Measurements from ENCODE around the gene ZFHX3. TPM values are rescaled to one million over a fixed set of nuclear protein-coding genes. Genes with fewer than 3 reads are reported as not detected.

Gene ZFHX3
- total and polyA plus RNA-seq, 10 of the 15 experiments (the other 5 are each of a cell fraction or from before 2014, with no cell fraction given): 0.68 to 8.6 (median 2.0) TPM

DNA sequence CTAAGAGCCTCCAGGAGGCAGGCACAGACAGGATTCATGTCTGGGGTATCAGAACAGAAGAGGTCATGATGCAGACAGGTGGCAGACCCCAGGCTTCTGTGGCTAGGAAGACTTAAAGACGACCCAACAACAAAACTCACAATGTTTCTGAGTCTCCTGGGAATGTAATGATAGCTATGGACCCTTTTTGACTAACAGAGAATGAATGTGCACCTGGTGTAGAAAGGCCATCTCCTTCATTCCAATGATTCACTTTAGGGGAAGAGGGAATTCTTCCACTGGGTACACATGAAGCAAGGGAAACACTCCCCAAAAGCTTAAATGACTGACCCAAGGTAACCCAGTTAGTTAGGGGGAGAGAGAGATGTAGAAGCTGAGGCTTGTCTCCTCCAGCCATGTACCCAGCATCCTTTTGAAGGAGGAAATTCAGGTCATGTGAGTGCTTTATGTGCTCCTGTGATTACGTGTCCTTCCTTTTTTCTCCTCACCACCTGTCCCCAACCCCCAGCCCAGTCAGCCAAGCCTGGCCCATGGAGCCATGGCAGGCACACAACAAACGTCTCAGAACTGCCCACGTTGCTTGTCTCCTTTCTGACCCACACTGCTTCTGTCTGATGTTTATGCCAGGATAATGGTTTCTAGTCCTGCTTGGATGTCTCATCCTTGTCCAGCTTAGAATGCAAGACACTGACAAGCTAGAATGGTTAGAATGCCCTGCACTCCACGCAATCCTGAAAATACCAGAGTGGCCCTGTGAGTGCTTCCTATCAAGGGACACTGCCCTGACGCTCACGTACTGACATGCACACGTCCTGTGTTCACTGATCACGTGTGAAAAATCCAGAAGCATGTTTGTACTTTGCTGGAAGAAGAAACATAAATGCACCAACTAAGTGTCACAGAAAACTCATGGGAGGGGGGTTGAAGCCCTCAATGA is 156.4 kb downstream of the ZFHX3 start:
- in situ Hi-C loops (cut with MboI) (no loop called here), intact Hi-C loops (cut with micrococcal nuclease; ENCODE audit: unreplicated experiment) (no loop called here)
- WGBS (ENCODE audit: insufficient coverage, insufficient replicate concordance, low lambda C conversion rate, missing lambda C conversion rate): 75% methylated on average over 9 of the region's 9 CpGs
- no peak for TF ChIP-seq NFYA (IDR thresholded peaks at IDR 0.05; ENCODE audit: borderline replicate concordance, low read depth, low read length)
- no peak for TF ChIP-seq USF1 (IDR thresholded peaks at IDR 0.05; ENCODE audit: borderline replicate concordance, extremely low read length, insufficient read depth, low read depth, low read length)
- TF ChIP-seq USF2 (IDR thresholded peaks at IDR 0.05; ENCODE audit: borderline replicate concordance, low read depth, low read length): no peak
- TF ChIP-seq, protein P1, sequence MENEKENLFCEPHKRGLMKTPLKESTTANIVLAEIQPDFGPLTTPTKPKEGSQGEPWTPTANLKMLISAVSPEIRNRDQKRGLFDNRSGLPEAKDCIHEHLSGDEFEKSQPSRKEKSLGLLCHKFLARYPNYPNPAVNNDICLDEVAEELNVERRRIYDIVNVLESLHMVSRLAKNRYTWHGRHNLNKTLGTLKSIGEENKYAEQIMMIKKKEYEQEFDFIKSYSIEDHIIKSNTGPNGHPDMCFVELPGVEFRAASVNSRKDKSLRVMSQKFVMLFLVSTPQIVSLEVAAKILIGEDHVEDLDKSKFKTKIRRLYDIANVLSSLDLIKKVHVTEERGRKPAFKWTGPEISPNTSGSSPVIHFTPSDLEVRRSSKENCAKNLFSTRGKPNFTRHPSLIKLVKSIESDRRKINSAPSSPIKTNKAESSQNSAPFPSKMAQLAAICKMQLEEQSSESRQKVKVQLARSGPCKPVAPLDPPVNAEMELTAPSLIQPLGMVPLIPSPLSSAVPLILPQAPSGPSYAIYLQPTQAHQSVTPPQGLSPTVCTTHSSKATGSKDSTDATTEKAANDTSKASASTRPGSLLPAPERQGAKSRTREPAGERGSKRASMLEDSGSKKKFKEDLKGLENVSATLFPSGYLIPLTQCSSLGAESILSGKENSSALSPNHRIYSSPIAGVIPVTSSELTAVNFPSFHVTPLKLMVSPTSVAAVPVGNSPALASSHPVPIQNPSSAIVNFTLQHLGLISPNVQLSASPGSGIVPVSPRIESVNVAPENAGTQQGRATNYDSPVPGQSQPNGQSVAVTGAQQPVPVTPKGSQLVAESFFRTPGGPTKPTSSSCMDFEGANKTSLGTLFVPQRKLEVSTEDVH (IDR thresholded peaks at IDR 0.05; ENCODE audit: low read depth, partially characterized antibody): no peak
- no peak for TF ChIP-seq PAX5 (IDR thresholded peaks at IDR 0.05; ENCODE audit: borderline replicate concordance, low read depth, low read length)
- no peak for TF ChIP-seq HDAC6 (IDR thresholded peaks at IDR 0.05; ENCODE audit: unreplicated experiment)
- TF ChIP-seq, protein P2, sequence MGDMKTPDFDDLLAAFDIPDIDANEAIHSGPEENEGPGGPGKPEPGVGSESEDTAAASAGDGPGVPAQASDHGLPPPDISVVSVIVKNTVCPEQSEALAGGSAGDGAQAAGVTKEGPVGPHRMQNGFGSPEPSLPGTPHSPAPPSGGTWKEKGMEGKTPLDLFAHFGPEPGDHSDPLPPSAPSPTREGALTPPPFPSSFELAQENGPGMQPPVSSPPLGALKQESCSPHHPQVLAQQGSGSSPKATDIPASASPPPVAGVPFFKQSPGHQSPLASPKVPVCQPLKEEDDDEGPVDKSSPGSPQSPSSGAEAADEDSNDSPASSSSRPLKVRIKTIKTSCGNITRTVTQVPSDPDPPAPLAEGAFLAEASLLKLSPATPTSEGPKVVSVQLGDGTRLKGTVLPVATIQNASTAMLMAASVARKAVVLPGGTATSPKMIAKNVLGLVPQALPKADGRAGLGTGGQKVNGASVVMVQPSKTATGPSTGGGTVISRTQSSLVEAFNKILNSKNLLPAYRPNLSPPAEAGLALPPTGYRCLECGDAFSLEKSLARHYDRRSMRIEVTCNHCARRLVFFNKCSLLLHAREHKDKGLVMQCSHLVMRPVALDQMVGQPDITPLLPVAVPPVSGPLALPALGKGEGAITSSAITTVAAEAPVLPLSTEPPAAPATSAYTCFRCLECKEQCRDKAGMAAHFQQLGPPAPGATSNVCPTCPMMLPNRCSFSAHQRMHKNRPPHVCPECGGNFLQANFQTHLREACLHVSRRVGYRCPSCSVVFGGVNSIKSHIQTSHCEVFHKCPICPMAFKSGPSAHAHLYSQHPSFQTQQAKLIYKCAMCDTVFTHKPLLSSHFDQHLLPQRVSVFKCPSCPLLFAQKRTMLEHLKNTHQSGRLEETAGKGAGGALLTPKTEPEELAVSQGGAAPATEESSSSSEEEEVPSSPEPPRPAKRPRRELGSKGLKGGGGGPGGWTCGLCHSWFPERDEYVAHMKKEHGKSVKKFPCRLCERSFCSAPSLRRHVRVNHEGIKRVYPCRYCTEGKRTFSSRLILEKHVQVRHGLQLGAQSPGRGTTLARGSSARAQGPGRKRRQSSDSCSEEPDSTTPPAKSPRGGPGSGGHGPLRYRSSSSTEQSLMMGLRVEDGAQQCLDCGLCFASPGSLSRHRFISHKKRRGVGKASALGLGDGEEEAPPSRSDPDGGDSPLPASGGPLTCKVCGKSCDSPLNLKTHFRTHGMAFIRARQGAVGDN (IDR thresholded peaks at IDR 0.05): no peak
- no peaks in the 10 kb centered on the region for H3K27me3 ChIP-seq (replicated peaks in 1 of 2; ENCODE audit: control insufficient read depth in 2 of 2, insufficient read depth in 2 of 2, low read length in 1 of 2)
- ATAC-seq (no peak), DNase-seq (ENCODE audit: low read depth, low spot score) (no peak), FAIRE-seq (peak; percentile 65)
- no peak overlapping the region for H3K27ac ChIP-seq (ENCODE audit: control insufficient read depth, insufficient read depth)
- H3K9ac ChIP-seq (ENCODE audit: control insufficient read depth, insufficient read depth, low read length): no peak overlapping the region
- ChIA-PET CTCF (interaction anchor here (0.8 kb wide), 1 partner anchor 19 kb away, joined by 3 read pairs; no protein-coding TSS in a partner anchor), RAD21 (ENCODE audit: unreplicated experiment) (no interaction called here), SMC1A (ENCODE audit: uncharacterized antibody, unreplicated experiment) (interaction anchor here (0.6 to 1.4 kb wide), 3 partner anchors 12 to 80 kb away, joined by 3 to 4 read pairs (median 3); no protein-coding TSS in a partner anchor), POLR2A (interaction anchor here (0.6 kb wide), 1 partner anchor 7 kb away, joined by 3 read pairs; no protein-coding TSS in a partner anchor)
- H3K4me2 ChIP-seq (ENCODE audit: control insufficient read depth, insufficient read depth): no peak overlapping the region
- peaks cover 0 to 15% of the 10 kb centered on the region in 2 experiments; a peak in 2 of 4 replicates for H3K36me3 ChIP-seq (ENCODE audit: control insufficient read depth in 2 of 2, insufficient read depth in 2 of 2, low read length in 1 of 2)
- no peak overlapping the region for H3K4me3 ChIP-seq
- H3K79me2 ChIP-seq (ENCODE audit: control insufficient read depth, insufficient read depth, low read length): no peaks in the 10 kb centered on the region
- no peaks in the 10 kb centered on the region for H3K4me1 ChIP-seq (ENCODE audit: control insufficient read depth, insufficient read depth, low read length)
- H2AFZ ChIP-seq (ENCODE audit: control insufficient read depth, low read depth, low read length): no peak overlapping the region
- peaks cover 5% of the 10 kb centered on the region; the same call in 2 of the 3 replicates for H3K9me3 ChIP-seq (replicated peaks; ENCODE audit: control insufficient read depth, insufficient read depth, low read length)
- BruUV-seq (replicated peaks): no TSS peak
- no peaks in the 10 kb centered on the region for H4K20me1 ChIP-seq (ENCODE audit: control insufficient read depth, insufficient read depth)
